NOMO-1 treated with DMSO at 0.1 percent for 48 hours (cell line): ENCODE measurements around the gene SUSD2.
"Not testable (repeated sequence)": the region's sequence is repeated elsewhere in the genome, so short reads cannot be mapped to it uniquely, and the experiment has no call there.

Source experiments
- DNase-seq: peaks from one replicate; lab custom pipeline; 2025; ENCODE audit not compliant: unreplicated experiment; lab: John Stamatoyannopoulos, UW

The SUSD2 gene

GRCh38 chr22:24176040-24176439 lies 5.2 kb upstream of the SUSD2 start:
- no peak for DNase-seq

GRCh38 chr22:24176630-24177029 lies 4.7 kb upstream of the SUSD2 start:
- no peak for DNase-seq

- DNase-seq: no peak
These were observed 4.2 kb upstream of the SUSD2 start for GRCh38 chr22:24177045-24177444.

GRCh38 chr22:24177456-24177855 lies 3.8 kb upstream of the SUSD2 start:
- no peak for DNase-seq

- DNase-seq: no peak
These were observed 3.3 kb upstream of the SUSD2 start for GRCh38 chr22:24178021-24178431.

- DNase-seq: no peak
These were observed 2.5 kb upstream of the SUSD2 start for GRCh38 chr22:24178502-24179440.

- no peak for DNase-seq
These were observed 1.6 kb upstream of the SUSD2 start for GRCh38 chr22:24179478-24180210.

- no peak for DNase-seq
These were observed 785 bp upstream of the SUSD2 start for GRCh38 chr22:24180316-24181087.

GRCh38 chr22:24181996-24182899 lies 961 bp downstream of the SUSD2 start:
- DNase-seq: no peak

GRCh38 chr22:24182900-24183246 lies 1.6 kb downstream of the SUSD2 start:
- DNase-seq: not testable (repeated sequence)

- DNase-seq: no peak
These were observed 2.2 kb downstream of the SUSD2 start for GRCh38 chr22:24183321-24184031.

- DNase-seq: no peak
These were observed 2.9 kb downstream of the SUSD2 start for GRCh38 chr22:24184057-24184798.

- DNase-seq: no peak
These were observed 3.8 kb downstream of the SUSD2 start for GRCh38 chr22:24185001-24185500.

GRCh38 chr22:24185501-24186351 lies 4.4 kb downstream of the SUSD2 start:
- DNase-seq: no peak

- no peak for DNase-seq
These were observed 5.1 kb downstream of the SUSD2 start for GRCh38 chr22:24186352-24186740.

- no peak for DNase-seq
These were observed 5.8 kb downstream of the SUSD2 start for GRCh38 chr22:24186892-24187670.
